Measurements from ENCODE around the gene IFNL2.
"Not testable (repeated sequence)": the region's sequence is repeated elsewhere in the genome, so short reads cannot be mapped to it uniquely, and the experiment has no call there.

The IFNL2 gene

DNA sequence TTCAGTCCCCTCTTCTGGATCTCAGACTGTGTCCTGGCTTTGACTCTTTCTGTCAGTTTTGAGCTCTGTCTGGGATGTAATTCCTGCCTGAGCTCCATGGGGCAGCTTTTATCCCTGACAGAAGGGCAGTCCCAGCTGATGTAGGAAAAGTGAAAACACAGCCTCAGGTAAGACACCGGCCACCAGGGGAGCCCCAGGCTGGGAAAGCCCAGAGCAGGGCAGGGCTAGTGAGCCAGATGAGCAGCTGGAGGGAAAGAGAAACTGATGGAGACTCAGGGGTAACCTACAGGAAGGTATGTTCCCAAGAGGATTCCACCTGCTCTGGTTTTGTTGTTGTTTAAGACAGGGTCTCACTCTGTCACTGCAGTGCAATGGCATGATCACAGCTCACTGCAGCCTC is 23.0 kb upstream of the IFNL2 start:
- not testable (repeated sequence) for DNase-seq, H3K4me3 Mint-ChIP-seq, H3K9me3 Mint-ChIP-seq, H3K36me3 Mint-ChIP-seq, H3K4me1 Mint-ChIP-seq, H3K27ac Mint-ChIP-seq
- H3K27me3 Mint-ChIP-seq = peaks cover 25 to 53% of the 10 kb centered on the region in 2 donors
- peak in 1 of 2 donors; percentile 68 for ATAC-seq (replicated peaks)

DNA sequence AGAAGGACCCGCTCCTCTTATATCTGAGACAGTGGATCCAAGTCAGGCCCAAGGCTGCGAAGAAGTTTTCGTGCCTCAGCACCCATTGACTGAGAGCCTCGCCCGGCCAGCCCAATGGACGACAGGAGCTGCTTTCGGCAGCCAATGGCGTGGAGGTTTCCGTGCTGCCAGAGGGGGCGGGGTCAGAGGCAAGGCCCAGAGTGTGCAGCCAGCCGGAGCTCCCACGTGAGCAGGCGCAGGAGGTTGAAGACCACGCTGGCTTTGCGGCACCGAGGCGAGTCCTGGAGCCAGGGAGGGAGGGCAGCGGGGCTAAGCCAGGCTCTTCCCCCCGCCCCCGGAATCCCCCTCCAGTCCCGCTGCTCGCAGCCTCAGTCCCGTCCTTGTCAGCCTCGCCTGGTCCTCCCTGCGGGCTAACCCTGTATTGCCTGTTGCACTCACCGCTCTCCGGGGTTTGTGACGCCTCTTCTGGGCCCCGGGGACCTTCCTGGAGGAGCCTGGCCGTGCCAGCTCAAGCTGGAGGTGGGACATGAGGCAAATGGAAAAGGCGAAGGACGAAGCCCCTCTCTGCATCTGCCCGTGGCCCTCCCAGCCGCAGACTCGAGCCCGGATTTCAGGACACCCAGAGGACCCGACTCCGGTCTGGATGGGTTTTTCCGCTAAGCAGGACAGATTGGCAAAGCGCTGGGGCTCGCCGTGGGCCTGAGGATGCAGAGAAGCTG is 21.1 kb upstream of the IFNL2 start:
- Mint-ChIP-seq H3K9me3 (no peaks in the 10 kb centered on the region), H3K27me3 (peaks cover 25 to 47% of the 10 kb centered on the region in 2 donors), H3K4me3 (no peak overlapping the region), H3K27ac (no peak overlapping the region), H3K4me1 (peaks cover 0 to 5% of the 10 kb centered on the region in 2 donors), H3K36me3 (no peaks in the 10 kb centered on the region)
- DNase-seq = no peak
- ATAC-seq (replicated peaks) = peak in 1 of 2 donors; percentile 52

DNA sequence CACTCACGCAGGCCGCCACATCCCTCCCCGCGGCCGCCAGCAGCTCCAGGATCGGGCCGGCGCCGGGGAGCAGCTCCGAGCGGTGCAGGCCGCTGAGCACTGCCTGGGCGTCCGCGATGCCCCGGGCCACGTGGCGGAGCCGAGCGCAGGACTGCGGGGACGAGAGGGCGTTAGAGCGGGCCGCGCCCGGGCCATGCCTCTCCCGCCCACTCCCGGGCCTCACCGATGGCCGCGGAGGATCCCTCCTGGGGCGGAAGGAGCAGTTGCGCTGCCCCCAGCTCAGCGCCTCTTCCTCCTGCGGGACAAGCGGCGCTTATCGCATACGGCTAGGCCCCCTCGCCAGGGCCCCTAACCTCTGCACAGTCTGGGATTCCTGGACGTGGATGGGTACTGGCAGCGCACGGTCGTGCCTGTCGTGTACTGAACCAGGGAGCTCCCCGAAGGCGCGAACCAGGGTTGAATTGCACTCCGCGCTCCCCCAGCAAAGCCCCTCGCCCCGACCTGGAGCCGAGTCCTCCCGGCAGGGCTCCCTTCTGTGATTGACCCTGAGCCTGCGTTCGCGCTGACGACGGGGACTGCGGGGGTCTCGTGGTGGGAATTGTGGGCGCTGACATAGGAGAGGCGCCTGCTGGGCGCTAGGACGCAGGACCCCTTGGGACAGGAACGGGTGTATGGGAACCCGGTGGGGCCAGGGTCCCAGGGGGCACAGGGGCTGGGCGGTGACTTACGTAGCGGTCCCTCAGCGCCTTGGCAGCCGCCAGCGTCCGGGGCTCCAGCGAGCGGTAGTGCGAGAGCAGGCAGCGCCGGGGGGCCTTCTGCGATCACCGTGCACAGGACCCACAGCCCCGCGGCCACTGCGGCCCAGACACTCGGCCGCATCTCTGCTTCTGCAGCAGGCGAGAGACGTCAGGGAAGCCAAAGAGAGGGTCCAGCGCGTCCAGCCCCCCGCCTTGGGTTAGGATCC is 20.2 kb upstream of the IFNL2 start:
- DNase-seq (no peak), ATAC-seq (replicated peaks) (peak in 1 of 2 donors; percentile 36)
- Mint-ChIP-seq H3K9me3 (no peaks in the 10 kb centered on the region), H3K4me3 (no peak overlapping the region), H3K36me3 (no peaks in the 10 kb centered on the region), H3K27ac (no peak overlapping the region), H3K27me3 (peaks cover 25 to 47% of the 10 kb centered on the region in 2 donors), H3K4me1 (peaks cover 3 to 5% of the 10 kb centered on the region in 2 donors)

DNA sequence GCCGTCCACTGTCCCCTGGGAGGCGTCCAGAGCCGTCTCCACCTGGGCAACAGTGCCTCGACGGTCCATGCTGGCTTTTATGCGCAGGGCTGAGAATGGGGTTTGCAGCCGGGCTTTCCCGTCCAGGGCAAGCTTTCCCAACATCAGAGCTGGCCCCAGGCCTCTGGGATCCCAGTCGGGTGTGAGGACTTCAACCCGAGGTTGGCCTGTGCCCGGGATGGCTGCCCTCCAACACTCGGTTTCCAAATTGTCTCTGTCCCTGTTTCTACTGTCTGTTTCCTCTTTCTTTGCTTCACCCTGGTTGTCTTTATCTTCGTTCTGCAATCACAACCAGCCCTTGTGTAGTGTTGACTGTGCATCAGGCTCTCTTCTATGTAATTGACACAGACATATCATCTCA is 19.4 kb upstream of the IFNL2 start, which contains the start of gene IFNL4:
IFNL4 (minus strand) TSS at position 51 of the 400 bp plus-strand sequence.
- no peak within 1 kb of the TSS for H3K27ac Mint-ChIP-seq
- H3K9me3 Mint-ChIP-seq = no peaks in the 10 kb centered on the region
- H3K4me3 Mint-ChIP-seq = no peak within 1 kb of the TSS
- peaks cover 3 to 5% of the 10 kb centered on the region in 2 donors for H3K4me1 Mint-ChIP-seq
- ATAC-seq (replicated peaks) (no peak), DNase-seq (no peak)
- peaks cover 25 to 45% of the 10 kb centered on the region in 2 donors for H3K27me3 Mint-ChIP-seq
- H3K36me3 Mint-ChIP-seq = no peaks in the 10 kb centered on the region

DNA sequence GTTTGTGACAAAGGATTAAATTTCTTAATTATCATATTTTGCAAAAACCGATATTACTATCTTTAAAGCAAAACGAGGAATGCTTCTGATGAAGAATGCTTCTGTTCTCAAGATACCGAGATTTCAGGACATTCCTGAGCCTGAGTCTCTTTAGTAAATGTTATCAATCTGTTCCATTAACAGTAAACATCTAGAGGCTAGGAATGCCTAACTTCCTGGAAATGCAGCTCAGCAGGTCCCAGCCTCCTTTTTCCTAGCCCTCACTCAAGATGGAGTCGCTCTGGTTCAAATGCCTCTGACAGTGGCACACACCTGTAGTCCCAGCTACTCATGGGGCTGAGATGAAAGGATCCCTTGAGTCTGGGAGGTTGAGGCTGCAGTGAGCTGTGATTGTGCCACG is 17.1 kb upstream of the IFNL2 start:
- no peak for ATAC-seq (replicated peaks)
- Mint-ChIP-seq H3K36me3 (no peaks in the 10 kb centered on the region), H3K4me3 (no peak overlapping the region), H3K4me1 (peaks cover 3 to 5% of the 10 kb centered on the region in 2 donors), H3K27me3 (peaks cover 15 to 35% of the 10 kb centered on the region in 2 donors), H3K9me3 (no peaks in the 10 kb centered on the region), H3K27ac (no peak overlapping the region)
- DNase-seq = no peak

DNA sequence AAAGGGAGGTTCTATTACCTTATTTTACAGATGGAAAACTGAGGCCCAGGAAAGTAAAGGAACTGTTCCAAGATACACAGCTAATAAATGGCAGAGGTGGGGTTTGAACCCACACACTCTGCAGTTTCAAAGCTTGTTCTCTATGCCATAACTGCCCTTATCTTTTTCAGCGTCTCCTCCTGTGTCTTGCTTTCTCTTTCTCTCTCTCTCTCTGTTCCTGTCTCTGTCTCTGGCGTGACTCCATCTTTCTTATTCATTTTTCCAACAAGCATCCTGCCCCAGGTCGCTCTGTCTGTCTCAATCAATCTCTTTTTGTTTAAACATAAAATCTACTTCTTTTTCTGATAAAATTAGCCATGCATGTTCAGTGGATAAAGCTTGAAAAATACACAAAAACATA is 16.4 kb upstream of the IFNL2 start:
- DNase-seq (no peak), ATAC-seq (replicated peaks) (no peak)
- H3K9me3 Mint-ChIP-seq = peaks cover 0 to 2% of the 10 kb centered on the region in 2 donors
- no peaks in the 10 kb centered on the region for H3K36me3 Mint-ChIP-seq
- peaks cover 3 to 5% of the 10 kb centered on the region in 2 donors for H3K4me1 Mint-ChIP-seq
- no peak overlapping the region for H3K4me3 Mint-ChIP-seq
- peaks cover 15 to 37% of the 10 kb centered on the region in 2 donors for H3K27me3 Mint-ChIP-seq
- no peak overlapping the region for H3K27ac Mint-ChIP-seq

DNA sequence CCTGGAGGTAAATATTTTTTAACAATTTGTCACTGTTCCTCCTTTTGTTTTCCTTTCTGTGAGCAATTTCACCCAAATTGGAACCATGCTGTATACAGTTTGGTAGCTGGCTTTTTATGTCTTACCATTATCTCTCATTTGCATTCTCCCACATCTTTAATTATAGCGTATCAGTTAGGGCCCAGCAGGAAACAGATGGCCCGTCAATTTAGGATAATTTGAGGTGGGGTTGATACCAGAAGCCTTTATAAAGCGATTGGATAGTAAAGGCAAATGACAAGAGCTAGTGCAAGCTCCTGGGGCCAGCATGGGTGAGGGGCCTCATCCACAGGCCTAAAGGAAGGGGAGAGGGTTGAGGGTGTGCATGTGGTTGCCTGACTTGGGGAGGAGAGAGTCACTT is 15.7 kb upstream of the IFNL2 start:
- Mint-ChIP-seq H3K27me3 (peaks cover 12 to 37% of the 10 kb centered on the region in 2 donors), H3K9me3 (peaks cover 0 to 5% of the 10 kb centered on the region in 2 donors), H3K4me1 (peaks cover 0 to 3% of the 10 kb centered on the region in 2 donors), H3K27ac (no peak overlapping the region), H3K4me3 (no peak overlapping the region), H3K36me3 (no peaks in the 10 kb centered on the region)
- ATAC-seq (replicated peaks) (no peak), DNase-seq (no peak)

DNA sequence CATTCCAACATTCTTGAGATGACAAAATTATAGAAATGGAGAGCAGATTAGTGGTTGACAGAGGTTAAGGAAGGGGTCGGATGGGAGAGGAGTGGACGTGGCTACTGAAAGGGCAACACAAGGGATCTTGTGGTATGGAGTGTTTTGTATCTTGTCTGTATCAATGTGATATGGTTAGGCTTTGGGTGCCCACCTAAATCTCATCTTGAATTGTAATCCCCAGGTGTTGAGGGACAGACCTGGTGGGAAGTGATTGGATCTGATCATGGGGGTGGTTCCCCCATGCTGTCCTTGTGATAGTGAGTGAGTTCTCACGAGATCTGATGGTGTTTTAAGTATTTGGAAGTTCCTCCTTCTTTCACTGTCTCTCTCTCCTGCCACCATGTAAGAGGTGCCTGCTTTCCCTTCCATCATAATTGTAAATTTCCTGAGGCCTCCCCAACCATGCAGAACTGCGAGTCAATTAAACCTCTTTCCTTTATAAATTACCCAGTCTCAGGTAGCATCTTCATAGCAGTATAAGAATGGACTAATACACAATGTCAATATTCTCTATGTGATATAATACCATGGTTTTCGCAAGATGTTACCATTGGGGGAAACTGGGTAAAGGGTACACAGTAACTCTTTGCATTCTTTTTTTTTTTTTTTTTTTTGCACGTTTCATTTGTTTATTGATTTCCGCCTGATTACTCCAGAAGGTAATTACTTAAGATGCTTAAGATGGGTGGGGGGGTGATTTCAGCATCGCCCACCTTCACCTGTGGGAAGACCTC is 14.6 kb upstream of the IFNL2 start:
- H3K9me3 Mint-ChIP-seq = peaks cover 0 to 5% of the 10 kb centered on the region in 2 donors
- no peaks in the 10 kb centered on the region for H3K36me3 Mint-ChIP-seq
- DNase-seq (no peak), ATAC-seq (replicated peaks) (no peak)
- H3K27ac Mint-ChIP-seq = no peak overlapping the region
- H3K4me3 Mint-ChIP-seq = no peak overlapping the region
- peaks cover 6 to 28% of the 10 kb centered on the region in 2 donors for H3K27me3 Mint-ChIP-seq
- H3K4me1 Mint-ChIP-seq = peaks cover 0 to 3% of the 10 kb centered on the region in 2 donors

DNA sequence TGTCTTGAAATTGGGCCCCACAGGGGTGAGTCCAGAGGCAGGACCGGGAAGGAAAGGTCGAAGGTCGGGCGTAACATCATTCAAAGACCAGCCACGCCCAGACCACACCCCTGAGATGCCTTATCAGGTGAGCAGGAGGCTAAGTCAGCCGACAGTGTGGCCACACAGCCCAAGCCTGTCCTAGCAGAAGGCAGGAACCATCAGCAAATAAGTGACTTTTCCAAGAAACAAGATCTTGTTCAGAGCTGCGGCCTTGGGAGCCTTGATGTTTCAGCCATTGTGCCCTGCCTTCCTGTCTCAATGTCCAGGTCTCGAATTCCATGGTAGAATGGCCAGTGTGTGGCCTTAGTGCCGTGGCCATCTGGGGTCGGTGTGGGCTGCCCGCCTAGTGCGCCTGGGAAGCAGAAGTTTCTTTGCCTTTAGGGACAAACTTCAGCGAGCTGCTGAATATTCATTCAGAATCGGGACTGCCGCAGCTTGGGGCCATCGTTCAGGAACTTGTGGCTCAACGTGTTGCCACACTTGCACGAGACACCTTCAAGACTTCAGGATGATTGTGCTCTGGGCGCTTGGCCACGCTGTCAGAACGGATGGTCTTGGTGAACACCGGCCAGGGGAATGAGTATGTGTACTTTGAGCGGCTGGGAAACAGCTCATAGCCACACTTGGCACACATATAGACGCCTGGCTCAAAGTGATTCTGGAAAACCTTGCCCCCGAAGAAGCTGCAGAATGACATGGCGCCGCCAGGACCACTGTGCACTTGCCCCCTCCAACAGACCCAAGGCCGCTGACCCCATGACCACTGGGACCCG is 13.5 kb upstream of the IFNL2 start:
- Mint-ChIP-seq H3K4me1 (peaks cover 0 to 3% of the 10 kb centered on the region in 2 donors), H3K27ac (no peak overlapping the region), H3K4me3 (no peak overlapping the region), H3K27me3 (peaks cover 4 to 16% of the 10 kb centered on the region in 2 donors), H3K36me3 (no peaks in the 10 kb centered on the region), H3K9me3 (peaks cover 0 to 5% of the 10 kb centered on the region in 2 donors)
- ATAC-seq (replicated peaks) = no peak
- no peak for DNase-seq

DNA sequence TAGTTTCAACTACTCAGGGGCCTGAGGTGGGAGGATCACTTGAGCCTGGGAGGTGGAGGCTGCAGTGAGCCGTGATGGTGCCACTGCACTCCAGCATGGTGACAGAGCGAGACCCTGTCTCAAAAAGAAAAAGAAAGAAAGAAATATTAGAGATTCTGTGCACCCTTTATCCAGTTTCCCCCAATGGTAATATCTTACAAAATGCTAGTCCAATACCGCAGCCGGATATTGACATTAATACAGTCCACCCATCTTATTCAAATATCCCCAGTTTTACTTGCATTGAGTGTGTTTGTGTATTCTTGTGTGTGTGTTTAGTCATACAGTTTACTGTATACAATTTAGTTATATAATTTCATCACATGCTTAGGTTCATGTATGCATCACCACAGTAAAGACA is 11.0 kb upstream of the IFNL2 start:
- Mint-ChIP-seq H3K27me3 (peaks cover 11 to 16% of the 10 kb centered on the region in 2 donors), H3K9me3 (peaks cover 0 to 5% of the 10 kb centered on the region in 2 donors), H3K4me3 (no peak overlapping the region), H3K27ac (no peak overlapping the region), H3K4me1 (peaks cover 0 to 3% of the 10 kb centered on the region in 2 donors), H3K36me3 (no peaks in the 10 kb centered on the region)
- DNase-seq (no peak), ATAC-seq (replicated peaks) (no peak)

DNA sequence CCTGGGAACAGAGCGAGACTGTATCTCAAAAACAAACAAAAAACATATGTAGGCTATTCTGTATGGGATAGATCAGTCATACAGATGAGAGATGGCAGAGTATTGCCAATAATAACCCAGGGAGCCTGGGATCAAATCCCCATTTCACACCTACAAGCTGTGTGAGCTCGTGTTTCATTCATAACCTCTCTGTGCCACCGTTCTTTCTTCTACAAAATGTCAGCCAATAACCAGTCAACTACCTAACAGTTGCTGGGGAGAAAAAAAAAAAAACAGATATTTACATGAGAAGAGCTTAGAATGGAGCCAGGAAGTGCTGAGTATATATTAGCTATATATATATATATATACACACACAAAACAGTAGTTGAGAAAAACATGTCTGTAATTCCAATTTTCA is 6.5 kb upstream of the IFNL2 start:
- H3K4me3 Mint-ChIP-seq = no peak overlapping the region
- H3K27me3 Mint-ChIP-seq = peaks cover 41 to 48% of the 10 kb centered on the region in 2 donors
- ATAC-seq (replicated peaks) (no peak), DNase-seq (no peak)
- H3K27ac Mint-ChIP-seq = no peak overlapping the region
- H3K36me3 Mint-ChIP-seq = no peaks in the 10 kb centered on the region
- peaks cover 0 to 5% of the 10 kb centered on the region in 2 donors for H3K9me3 Mint-ChIP-seq
- H3K4me1 Mint-ChIP-seq = peaks cover 0 to 5% of the 10 kb centered on the region in 2 donors

DNA sequence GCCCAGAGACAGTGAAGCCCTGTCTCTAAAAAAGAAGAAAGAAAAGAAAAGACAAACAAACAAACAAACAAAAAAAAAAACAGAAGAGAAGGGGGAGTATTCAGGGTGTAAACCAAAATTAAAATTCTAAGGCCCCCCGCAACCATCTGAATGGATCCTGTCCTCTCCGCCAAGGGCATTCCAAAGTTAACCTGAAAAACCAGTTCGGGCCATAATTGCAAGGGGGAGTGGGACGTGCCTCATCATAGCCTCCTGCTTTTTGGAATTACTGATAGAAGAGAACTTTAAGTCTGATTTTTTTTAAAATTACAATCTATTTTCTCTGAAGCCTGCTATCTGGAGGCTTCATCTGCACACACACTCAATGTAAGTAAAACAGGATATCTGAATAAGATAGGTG is 5.7 kb upstream of the IFNL2 start:
- no peaks in the 10 kb centered on the region for H3K36me3 Mint-ChIP-seq
- no peaks in the 10 kb centered on the region for H3K9me3 Mint-ChIP-seq
- peaks cover 0 to 5% of the 10 kb centered on the region in 2 donors for H3K4me1 Mint-ChIP-seq
- no peak for DNase-seq
- H3K27ac Mint-ChIP-seq = no peak overlapping the region
- ATAC-seq (replicated peaks) = no peak
- H3K27me3 Mint-ChIP-seq = peaks cover 41 to 45% of the 10 kb centered on the region in 2 donors
- no peak overlapping the region for H3K4me3 Mint-ChIP-seq

DNA sequence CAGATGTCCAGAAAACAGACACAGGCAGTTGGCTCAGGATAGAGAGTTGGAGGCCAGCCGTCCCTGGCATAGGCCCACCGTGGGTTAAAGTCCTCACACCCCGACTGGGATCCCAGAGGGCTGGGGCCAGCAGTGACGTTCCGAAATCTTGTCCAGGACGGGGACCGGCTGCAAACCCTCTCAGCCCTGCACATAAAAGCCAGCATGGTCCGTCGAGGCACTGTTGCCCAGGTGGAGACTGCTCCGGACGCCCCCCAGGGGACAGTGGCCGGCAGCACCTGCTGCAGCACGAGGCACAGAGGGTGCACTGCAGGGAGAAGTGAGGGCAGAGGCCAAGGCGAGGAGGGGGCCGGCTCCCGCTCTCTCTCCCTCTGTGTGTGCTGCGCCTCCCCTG is 4.3 kb upstream of the IFNL2 start:
- H3K4me1 Mint-ChIP-seq = peaks cover 0 to 7% of the 10 kb centered on the region in 2 donors
- H3K4me3 Mint-ChIP-seq = no peak overlapping the region
- no peaks in the 10 kb centered on the region for H3K36me3 Mint-ChIP-seq
- ATAC-seq (replicated peaks) (peak in 1 of 2 donors; percentile 21), DNase-seq (no peak)
- no peaks in the 10 kb centered on the region for H3K9me3 Mint-ChIP-seq
- peaks cover 46 to 52% of the 10 kb centered on the region in 2 donors for H3K27me3 Mint-ChIP-seq
- H3K27ac Mint-ChIP-seq = no peak overlapping the region

Data from stimulated activated naive B cell treated with anti-CD40 and anti-IgM and Interleukin-4, amounts not matched to agents 10 μg/mL and 1 μg/mL and 100 μg/mL, for 72 hours (primary cell).